Skin of body (tissue), 2 donors: Measurements from ENCODE around the gene ADARB2. TPM values are rescaled to one million over a fixed set of nuclear protein-coding genes. Genes with fewer than 3 reads are reported as not detected.

ENCODE experiments used
- DNase-seq: peaks from one replicate; lab custom pipeline; 2025; lab: John Stamatoyannopoulos, UW
- total RNA-seq: library from RNA; depleted of rRNA; stranded (reverse); fragments of >200 nt; gene quantifications from one replicate; pipeline ENCODE4 v1.2.3, GENCODE V29; 2014

Gene ADARB2
- total RNA-seq, 1 donor from 2014 or later: 0.10 TPM

DNA sequence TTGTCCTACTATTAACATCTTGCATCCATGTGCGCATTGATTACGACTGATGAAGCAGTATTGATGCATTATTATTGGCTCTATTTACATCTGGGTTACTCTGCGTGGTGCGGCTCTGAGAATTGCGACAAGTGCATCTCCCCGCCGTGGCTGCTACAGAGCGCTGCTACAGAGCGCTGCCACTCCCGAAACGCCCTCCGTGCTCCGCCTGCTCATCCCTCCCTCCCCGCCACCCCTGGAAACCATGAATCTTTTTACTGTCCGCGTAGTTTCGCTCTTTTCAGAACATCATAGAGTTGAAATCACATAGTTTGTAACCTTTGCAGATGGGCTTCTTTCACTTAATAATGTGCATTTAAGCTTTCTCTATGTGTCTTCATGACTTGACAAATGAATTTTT lies 74.1 kb downstream of the ADARB2 start:
- no peak for DNase-seq

DNA sequence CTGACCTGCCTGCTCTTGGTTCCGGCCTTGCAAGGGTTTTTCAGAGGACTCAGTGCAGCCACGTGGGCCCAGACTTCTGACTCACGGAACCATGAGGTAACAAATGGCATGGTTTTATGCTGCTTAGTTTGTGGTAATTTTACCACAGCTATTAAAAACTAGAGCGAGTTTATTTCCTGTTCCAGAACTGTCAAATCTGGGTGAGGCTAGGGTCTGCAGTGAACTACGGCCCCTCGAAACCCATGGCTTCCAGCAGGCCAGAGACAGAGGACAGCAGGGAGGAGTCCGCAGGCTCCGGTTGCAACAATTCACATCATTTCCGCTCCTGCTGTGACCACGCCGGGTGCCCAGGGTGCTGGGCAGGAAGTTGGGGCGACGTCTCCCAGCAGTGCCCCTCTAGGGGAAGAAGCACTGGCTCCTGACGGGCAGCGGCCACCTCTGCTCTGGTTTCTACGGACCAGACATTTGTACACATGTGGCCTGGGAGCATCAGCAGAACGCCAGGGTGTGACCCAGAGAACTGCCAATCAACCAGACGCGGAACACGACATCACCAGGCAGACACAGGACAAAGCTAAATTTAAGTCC lies 74.8 kb downstream of the ADARB2 start:
- DNase-seq: no peak

DNA sequence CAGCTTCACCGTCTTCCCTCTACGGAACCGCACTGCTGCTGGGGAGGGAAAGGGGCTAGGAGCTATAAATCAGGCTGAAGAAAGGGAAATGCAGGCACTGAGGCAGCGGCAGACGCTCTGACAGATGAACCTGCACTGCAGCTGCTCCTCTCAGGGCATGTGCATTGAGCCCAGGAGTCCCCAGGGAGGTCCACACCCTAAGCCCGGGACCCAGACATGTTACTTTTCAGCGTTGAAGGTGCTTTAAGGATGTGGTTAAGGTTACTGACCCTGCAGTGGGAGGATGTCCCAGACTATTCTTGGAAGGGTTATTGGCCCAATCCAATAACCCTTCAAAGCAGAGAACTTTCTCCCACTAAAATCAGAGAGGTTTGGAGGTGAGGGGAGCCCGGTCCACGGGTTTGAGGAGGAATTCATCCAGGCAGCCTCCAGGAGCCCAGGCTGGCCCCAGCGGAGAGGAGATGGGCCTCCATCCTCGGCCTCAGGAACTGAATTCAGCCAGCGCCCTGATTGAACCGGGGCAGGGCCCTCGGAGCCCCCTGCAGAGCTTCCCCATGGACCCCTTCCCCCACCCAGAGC lies 75.4 kb downstream of the ADARB2 start:
- no peak for DNase-seq

DNA sequence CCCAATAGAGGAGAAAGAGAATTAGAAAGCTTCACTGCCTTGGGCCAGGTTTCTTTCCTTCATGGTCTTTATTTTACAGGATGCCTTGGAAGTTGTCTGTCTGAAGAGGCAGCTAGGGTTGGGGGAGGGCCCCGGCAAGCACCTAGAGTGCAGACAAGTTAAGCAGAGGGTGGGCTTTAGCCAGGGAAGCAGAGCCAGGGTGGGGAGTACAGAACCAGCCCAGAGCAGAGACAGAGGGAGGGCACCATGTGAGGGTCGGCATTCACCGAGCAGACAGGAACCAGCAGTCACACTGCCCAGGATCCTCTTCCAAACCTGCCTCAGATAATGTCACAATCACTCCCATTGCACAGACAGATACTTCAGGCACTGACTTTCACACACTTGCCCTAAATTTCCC lies 75.9 kb downstream of the ADARB2 start:
- DNase-seq: no peak

DNA sequence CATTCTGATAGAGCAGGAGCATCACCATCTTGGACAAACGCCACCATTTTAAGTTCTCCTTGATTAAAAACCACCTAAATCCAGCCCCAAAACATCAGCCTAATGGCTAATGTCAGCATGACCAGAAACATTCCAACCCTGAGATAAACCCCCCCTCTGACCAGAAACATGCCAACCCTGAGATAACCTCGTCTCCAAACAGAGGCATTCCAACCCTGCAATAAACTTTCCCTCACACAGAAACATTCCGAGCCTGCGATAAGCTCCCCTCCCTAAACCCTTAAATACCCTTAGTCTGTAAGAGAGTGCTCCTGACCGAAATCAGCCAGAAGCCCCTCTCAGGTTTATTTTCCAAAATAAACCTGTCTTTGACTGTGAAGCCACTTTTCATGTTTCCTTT lies 76.5 kb downstream of the ADARB2 start:
- DNase-seq: no peak

DNA sequence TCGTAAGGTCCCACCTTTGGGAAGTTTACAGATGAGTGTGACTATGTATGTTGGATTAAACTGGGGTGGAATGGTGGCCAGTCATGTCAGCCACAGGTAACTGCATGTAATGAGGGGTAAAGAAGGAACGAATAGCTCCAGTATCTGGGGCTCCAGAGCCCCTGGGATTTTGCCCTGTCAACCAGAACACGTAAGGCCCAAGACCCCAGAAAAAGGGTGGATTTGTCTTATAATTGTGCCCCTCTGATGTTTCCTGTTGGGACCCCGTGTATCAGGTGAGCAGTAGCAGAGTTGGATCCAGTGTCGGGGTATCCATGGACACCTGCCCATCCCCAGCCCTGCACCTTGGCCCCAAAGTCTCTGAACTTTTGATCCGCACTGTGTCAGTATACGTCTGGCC lies 76.9 kb downstream of the ADARB2 start:
- no peak for DNase-seq

DNA sequence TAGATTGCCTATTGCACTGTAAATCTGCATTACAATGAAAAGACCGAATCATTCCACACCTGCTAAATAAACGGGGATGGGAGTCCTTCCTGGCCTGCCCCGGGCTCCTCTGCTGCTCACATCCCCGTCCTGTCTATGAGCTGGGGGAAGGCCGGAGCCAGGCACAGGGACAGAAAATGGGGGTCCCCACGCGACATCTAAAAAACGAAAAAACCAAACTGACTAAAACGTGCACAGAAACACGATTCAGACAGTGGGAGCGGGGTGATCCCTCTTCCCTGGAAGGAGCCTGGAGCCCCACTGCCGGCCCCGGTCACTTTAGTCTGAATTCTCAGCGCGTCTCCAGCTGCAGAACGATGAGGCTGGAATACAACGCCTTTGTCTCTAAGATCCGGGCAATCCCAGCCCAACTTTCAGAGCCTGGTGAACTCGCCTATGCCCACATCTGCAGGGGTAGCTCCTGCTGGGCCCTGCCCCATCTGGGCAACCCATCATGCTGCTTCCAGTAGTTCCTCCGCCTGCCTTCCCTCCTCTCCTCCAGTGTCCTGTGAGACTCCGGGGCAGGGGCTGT lies 78.0 kb downstream of the ADARB2 start:
- DNase-seq: no peak

DNA sequence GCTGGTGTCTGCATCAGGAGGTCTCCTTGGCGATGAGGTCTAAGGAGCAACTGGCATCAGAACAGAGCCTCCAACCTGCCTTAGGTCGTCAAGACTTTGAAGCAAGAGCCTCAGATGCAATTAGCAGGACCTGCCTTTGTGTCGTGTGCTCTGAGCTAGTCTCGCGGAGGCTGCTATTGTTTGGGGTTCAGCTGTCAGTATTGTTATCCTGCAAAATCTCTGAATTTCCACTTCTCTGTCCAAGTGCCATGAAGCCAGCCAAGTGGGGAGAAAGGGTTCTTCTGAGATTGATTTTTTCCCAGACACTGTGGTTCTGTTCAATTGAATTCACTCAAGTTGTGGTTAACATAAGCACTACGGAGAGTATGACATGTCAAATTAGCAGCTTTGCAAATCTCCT lies 78.7 kb downstream of the ADARB2 start:
- no peak for DNase-seq

DNA sequence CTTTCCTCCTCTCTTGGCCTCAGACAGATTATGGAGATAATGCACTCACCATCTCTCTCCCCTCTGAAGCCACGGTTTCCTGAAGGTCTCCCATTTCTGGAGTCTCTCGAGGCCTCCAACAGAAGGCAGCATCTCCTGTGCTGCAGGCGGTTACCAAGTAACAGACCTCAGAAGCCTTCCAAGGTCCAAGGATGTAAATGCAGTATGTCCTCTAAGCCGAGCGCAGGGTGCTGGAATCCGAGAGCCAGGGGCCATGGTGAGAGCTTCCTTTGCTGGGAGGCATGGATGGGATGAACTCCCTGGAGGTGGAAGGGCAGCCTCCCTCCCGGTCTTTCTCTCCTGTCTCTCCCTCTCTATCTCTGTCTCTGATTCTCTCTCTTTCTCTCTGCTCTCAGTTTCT lies 79.8 kb downstream of the ADARB2 start:
- DNase-seq: no peak

DNA sequence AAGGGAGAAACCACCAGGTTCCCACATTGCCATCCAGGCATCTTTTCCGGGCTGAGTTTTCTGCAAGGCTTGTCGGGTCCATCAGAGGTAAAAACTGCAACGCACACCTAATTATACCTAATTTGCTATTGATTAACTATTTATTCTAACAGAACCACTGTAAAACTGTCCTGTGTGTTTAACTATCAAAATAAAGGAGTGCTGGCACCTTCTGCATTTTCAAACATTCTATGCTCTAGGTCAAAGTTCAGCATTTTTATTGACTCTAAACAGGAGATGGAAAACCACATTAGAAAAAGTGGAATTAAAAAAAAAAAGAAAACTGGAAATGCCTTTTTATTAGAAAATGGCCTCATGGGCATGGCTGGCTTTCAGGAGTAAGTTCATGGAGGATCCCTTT lies 82.0 kb downstream of the ADARB2 start:
- no peak for DNase-seq

DNA sequence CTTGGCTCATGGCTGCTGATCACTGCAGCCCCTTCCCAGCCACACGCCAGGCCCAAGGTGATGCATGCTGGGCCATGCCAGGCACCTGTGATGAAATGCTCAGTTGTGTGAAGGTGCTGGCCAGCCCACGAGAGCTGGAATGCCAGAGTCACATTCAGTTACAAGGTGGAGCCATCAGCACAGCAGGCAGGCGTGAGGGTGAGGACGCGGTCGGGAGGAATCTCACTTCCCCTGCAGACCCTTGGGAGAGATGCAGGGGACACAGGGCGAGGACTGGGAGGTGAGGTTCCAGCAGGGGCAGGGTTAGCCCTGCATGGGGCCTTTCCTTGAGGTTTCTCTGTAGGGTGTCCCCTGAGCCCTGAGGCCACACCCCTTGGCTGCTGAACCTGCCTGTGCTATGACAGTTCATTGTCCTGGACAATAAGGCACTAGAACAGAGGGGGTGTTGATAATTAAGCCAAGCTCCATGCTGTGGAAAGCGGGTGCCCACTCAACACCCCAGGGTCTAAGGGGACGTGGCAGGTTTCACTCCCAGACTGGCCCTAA lies 82.4 kb downstream of the ADARB2 start:
- no peak for DNase-seq

DNA sequence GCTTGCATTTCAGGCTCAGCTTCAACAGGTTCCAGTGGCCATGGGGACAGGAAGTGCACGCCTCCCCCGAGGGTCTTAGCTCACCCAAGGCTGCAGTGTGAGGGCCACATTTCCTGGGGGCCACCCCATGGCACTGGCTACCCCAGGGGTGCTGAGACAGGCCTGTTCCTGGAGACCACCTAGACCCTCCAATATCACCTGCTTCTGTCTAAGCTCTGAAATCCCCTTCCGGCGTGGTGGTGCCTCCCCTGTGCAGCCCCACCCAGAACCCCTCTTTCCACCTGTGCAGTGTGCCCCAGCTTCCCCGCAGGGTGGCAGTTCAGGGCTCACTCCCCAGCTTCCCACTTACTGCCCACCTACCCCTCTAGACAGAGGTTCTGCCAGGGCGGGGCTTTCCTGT lies 83.1 kb downstream of the ADARB2 start:
- DNase-seq: no peak

DNA sequence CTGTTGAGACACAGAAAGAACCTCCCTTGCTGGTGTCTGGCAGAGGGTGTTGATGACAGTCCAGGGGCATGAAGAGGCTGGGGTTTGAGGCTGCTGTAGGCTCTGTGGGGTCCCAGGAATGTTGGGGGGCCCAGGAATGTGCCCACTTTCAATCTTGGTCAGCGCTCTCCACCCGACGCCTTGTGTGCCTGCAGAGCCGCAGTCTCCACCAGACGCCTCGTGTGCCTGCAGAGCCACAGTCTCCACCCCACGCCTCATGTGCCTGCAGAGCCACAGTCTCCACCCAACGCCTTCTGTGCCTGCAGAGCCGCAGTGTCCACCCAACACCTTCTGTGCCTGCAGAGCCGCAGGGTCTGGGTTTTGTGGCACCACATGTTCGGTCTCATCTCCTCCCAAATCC lies 84.0 kb downstream of the ADARB2 start:
- DNase-seq: no peak

DNA sequence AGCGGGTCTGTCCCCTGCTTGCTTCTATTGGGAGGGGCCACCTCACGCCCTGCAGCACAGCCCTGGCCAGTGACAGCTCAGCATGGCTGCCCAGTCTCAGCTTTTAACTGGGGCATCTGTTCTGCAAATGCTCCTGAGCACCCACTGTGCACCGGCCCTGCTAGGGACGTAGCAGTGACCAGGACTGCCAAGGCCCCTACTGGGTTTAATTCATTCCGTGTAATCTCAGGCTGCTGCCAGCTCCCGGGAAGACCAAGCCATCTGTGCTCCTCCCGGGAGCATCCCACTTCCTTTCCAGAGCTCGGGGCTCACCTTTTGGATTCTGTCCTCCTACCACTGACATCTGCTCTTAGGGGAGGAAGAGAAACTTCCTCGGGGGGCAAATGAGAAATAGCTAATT lies 85.2 kb downstream of the ADARB2 start:
- DNase-seq: no peak

DNA sequence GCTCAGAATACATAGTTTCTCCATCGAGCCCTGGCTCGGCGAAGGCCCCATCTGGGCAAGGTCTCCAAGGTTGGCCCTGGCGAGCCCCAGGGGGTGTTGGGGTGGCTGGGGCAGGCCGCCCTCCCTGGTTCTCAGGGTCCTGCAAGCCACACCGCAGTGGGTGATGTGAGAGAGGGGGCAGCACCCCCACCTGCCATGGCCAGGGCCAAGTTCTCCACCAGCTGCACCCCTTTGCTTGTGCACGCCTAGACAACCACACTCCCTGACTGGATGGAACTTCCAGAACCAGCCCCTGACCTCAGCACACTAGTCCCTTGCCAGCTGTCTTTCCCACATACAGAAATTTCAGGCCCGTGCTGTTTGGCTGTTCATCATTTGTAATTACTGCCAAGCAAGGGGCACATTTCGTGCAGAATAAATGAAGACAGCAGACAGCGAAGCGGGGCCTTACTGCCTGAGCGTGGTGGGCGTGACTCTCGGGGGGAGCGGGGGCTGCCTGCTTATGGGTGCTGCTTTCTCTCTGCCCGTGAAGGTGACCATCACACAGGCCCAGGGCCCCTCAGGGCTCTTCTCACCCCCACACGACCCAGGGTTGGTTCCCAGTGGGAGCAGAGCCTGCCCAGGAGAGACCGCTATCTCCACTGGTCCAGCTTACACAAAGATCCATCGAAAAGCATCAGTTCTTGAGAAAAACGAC lies 85.9 kb downstream of the ADARB2 start:
- no peak for DNase-seq

DNA sequence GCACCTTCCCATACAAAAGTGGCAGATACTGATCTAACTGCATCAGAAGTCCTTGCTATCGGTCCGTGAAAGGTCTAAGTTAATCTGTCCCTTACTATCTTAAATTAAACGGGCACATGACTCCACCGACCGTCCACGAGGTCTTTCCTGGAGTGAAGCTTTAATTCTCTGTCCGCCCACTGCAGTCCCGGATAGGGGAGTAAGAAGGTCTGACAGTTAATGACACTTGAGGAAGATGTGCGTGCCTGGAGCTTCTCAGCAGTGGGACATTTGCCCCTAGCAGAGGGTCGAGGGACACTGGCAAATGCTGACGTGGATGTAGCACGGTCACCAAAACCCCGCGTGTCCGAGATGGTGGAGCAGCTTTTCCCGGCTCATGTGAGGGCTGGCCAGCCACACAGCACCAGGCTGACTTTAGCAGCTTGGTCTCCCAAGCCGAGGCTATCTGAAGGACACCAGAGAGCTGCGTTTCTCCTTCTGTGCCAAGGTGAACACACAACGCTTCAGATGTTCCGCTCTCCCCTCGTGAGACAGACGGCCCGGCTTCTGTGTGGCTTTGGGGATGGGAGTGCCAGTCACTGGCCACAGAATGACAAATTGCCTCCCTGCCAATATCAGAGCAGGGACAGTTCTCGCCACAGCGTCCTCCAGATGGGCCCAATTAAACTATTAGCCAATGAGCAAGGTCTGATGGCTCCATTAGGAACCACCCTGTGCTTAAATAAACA lies 86.6 kb downstream of the ADARB2 start:
- DNase-seq: no peak

DNA sequence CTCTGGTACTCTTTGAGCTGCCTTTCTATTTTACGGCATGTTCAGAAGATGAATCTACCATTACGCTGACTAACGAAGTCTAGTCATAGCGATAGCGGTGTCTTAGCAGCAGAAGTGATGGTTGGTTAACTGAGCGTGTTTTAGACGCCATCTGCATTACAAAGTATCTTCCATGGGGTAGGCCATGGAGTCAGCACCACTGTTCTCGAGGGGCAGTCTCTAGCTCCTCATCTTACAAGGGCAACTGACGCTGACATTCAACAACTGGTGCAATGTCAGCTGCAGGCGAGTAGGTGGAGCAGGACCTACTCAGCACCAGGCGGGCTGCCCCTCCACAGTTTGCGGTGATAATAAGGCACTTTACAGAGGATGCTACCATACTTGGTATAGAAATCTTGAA lies 88.7 kb downstream of the ADARB2 start:
- no peak for DNase-seq

DNA sequence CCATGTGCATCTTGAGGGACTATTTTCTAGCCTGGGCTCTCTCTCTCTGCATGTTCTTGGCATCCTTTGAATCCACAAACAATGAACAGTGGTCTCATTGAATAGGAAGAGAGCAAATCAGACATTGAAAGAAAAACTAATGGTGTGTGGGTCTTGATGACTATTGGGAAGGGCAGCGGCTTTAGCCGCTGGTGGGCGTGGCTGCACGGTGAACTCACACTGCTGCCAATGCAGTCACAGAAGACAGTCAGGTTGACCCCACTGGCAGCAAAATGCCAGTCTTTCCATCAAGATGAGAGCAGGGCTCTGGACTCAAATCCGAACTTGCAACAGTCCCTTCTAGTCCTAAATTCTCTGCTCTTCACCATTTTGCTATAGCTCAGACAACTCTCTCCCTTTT lies 91.0 kb downstream of the ADARB2 start:
- DNase-seq: no peak

DNA sequence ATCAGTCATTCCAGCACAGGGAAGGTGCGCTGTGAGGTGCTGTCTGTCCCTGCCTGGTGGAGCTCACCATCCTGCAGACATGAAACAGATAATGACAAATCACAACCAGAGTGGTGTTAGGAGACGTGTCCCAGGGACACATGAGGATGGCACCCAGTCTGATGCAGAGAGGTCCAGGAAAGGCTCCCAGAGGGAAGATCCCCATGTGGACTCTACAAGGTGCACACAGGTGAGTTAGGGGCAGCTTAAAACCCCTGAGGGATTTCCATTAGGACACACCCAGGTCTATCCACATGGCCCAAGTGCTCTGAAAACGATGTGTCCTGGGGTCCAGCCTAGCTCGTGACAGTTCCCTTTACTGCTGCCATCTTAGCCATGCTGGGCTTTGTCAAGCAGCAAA lies 91.4 kb downstream of the ADARB2 start:
- no peak for DNase-seq

DNA sequence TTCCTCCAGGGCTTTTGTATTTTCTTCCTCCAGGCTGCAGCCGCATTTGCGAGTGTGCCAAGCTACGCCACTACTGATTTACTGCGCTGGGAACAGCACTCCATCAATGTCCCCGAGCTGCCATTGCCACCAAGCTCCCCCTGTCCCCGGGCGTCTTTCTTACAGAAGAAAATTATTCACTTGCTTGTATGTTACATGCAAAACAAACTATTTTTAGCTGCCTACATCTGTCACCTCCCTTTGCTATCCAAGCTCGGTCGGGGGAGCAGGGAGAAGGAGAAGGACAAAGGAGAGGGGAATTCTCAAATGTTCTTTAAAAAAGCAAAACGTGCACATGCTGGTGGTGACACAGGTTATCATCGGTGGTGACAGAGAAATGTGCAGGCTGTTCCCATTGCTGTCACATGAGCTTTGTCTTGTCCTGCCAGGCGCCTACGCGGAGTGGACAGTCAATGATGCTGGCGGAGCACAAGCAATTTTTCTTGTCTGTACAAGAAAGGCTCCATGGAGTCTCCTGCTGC lies 93.1 kb downstream of the ADARB2 start:
- no peak for DNase-seq

DNA sequence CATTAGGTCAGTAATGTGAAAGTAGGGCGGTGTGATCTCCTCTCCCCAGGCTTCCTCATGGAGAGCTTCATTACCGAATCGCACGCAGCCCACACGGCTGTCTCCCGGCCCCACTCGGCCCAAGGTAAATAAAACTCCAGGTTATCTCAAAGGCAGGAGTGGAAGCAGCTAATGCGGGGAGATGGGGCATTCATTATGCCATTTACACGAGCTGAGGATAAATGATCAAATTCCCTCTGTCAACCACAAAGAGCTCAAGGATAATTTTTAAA lies 93.5 kb downstream of the ADARB2 start:
- no peak for DNase-seq
